SK-N-MC (cell line): ENCODE data around the gene RMI2.

Source experiments
- DNase-seq: peaks from one replicate; pipeline ENCODE4 v3.0.0-alpha.2; 2011; ENCODE audit warnings: low read depth, low spot score
- H3K27ac ChIP-seq: fragments of 200-600 bp; sonication (generic); 2 replicates; pipeline ENCODE4 v1.5.1; 2016; ENCODE audit warnings: mixed run types
- H3K36me3 ChIP-seq: fragments of 200-600 bp; sonication (generic); 2 replicates; pipeline ENCODE4 v1.6.1; 2017; ENCODE audit warnings: antibody characterized with exemption, low read length, mixed read lengths; ENCODE audit not compliant: insufficient read depth
- H3K4me3 ChIP-seq: fragments of 200-600 bp; sonication (generic); 2 replicates; pipeline ENCODE4 v1.5.1; 2016
- H3K9ac ChIP-seq: fragments of 200-600 bp; sonication (generic); 2 replicates; pipeline ENCODE4 v1.8.0; 2017; ENCODE audit warnings: mixed run types, mixed read lengths; ENCODE audit not compliant: insufficient read length
- H3K9me3 ChIP-seq: fragments of 200-600 bp; sonication (generic); 2 replicates; pipeline ENCODE4 v1.6.1; 2017; ENCODE audit warnings: low read depth, mild to moderate bottlenecking, antibody characterized with exemption, low read length, moderate library complexity, mixed read lengths
- EZH2 ChIP-seq: fragments of 200-600 bp; sonication (generic); IDR thresholded peaks from one replicate; pipeline ENCODE4 v1.6.1; 2017; ENCODE audit warnings: antibody characterized with exemption
- FOXP2 ChIP-seq: optimal IDR thresholded peaks from 2 replicates; pipeline ENCODE3; 2011; ENCODE audit warnings: mild to moderate bottlenecking, moderate library complexity; ENCODE audit not compliant: insufficient read depth; ENCODE audit errors: extremely low read length, control extremely low read depth
- POLR2AphosphoS5 ChIP-seq: IDR thresholded peaks from 2 replicates; pipeline ENCODE4 v1.6.1; 2012; ENCODE audit warnings: mild to moderate bottlenecking, low read depth, low read length, borderline replicate concordance

Gene RMI2

DNA sequence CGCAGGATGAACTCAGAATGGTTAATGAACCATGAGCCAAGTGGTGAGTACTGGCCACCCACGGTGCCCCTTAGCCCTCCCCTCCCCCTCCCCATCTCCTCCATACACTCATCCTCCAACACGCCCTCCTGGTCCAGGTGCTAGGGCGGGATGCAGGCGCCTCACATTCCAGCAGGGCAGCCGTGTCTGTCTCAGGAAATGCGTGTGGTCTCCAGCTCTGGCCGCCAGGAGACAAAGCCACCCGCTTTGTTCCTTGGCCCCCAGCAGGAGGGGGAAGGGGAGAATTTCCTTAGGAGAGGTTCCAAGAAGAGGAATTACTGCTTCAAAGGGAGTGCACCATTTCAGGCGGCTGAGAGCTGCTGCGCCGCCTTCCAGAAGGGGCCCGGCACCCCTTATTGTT, 29.7 kb upstream of the RMI2 start:
- Histone ChIP-seq H3K4me3 (no peak overlapping the region), H3K27ac (no peak overlapping the region), H3K36me3 (no peaks in the 10 kb centered on the region), H3K9me3 (no peaks in the 10 kb centered on the region), H3K9ac (no peak overlapping the region)
- TF ChIP-seq POLR2AphosphoS5 (no peak), EZH2 (no peak), FOXP2 (no peak)
- no peak for DNase-seq

DNA sequence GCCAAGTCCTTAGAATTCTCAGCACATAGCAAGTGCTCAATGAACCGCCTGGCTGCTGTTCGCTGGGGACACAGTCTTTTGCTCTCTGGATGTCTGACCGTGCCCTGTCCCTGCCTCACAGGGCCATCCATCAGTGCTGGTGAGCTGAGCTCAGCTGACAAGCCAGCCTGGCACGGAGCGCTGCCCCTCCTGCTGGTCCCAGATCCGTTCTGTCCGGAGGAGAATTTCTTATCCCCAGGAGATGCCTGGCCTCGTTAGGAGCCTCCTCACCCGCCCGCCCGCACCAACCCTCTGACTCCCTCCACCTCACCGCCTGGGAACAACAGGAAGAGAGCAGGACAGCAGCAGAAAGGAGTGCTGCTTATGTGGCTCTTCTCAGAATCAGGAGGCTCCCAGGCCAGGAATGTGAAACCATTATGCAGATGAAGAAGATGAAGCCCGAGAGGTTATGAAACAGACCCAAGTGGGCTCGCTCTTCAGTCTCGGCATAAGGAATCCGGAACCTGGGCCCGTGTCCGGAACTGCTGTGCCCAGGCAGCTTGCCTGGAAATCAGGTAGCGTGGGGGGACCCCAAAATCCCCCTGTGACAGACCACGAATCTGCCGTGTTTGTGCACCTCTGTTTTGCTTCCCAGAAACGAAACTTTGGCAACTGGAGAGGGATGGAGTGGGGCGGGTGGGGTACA, 28.8 kb upstream of the RMI2 start:
- TF ChIP-seq FOXP2: no peak
- TF ChIP-seq EZH2: no peak
- TF ChIP-seq POLR2AphosphoS5: no peak
- no peak overlapping the region for H3K4me3 ChIP-seq
- no peaks in the 10 kb centered on the region for H3K36me3 ChIP-seq
- no peaks in the 10 kb centered on the region for H3K9me3 ChIP-seq
- H3K9ac ChIP-seq: no peak overlapping the region
- no peak for DNase-seq
- H3K27ac ChIP-seq: no peak overlapping the region

DNA sequence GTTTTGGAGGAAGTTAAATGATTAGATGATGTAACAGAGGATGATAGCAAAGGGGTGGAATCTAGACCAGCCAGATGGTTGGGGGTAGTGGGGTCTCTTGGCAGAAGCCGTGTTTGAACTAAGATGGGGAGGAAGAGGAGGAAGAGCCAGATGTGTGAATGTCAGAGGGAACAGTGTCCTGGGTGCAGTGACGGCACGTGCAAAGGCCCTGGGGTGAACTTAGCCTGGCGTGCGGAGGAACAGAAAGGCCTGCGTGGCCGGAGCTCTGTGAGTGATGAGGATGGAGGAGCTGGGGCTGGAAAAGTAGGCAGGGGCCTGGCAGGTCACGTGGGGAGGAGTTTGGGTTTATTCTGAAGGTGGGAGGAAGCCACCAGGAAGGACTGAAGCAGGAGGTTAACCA, 26.4 kb upstream of the RMI2 start:
- Histone ChIP-seq H3K9me3 (no peaks in the 10 kb centered on the region), H3K27ac (no peak overlapping the region), H3K36me3 (no peaks in the 10 kb centered on the region), H3K9ac (no peak overlapping the region), H3K4me3 (no peak overlapping the region)
- TF ChIP-seq EZH2 (no peak), FOXP2 (no peak), POLR2AphosphoS5 (no peak)
- DNase-seq: no peak

DNA sequence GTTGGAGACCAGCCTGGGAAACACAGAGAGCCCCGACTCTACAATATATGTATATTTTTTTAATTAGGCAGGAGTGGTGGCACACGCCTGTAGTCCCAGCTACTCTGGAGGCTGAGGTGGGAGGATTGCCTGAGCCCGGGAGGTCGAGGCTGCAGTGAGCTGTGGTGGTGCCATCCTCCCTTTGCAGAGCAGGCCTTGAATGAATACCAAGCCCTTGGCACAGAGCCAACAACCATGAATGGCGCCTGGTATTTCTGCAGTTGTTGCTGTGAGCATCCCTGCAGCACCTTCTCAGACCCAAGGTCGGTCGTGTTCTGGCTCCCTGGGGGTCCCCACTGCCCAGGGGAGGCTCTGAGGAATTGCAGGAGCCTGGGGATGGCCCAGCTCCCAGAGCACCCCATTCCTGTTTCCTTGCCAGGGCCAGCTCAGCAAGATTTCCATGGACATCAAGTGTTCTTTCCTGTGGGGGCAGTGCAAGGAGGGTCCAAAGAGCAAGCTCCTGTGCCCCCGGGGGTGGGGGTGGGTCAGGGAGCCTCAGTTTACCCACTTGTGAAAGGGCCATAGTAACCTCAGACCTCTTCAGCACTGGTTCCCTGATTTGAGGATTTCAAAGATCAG, 25.6 kb upstream of the RMI2 start:
- Histone ChIP-seq H3K9ac (no peak overlapping the region), H3K4me3 (no peak overlapping the region), H3K27ac (no peak overlapping the region), H3K9me3 (no peaks in the 10 kb centered on the region), H3K36me3 (no peaks in the 10 kb centered on the region)
- no peak for TF ChIP-seq POLR2AphosphoS5
- no peak for DNase-seq

DNA sequence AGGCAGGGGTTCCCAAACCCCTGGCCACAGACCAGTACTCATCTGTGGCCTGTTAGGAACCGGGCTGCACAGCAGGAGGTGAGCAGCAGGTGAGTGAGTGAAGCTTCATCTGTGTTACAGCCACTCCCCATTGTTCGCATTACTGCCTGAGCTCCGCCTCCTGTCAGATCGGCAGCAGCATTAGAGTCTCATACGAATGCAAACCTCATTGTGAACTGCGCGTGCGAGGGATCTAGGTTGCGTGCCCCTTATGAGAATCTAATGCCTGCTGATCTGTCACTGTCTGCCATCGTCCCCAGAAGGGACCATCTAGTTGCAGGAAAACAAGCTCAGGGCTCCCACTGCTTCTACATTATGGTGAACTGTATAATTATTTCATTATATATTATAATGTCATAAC, 25.1 kb upstream of the RMI2 start:
- no peak overlapping the region for H3K4me3 ChIP-seq
- no peak overlapping the region for H3K27ac ChIP-seq
- H3K36me3 ChIP-seq: no peaks in the 10 kb centered on the region
- no peak for TF ChIP-seq EZH2
- no peak for TF ChIP-seq FOXP2
- no peak for TF ChIP-seq POLR2AphosphoS5
- H3K9me3 ChIP-seq: no peaks in the 10 kb centered on the region
- no peak overlapping the region for H3K9ac ChIP-seq
- DNase-seq: no peak

DNA sequence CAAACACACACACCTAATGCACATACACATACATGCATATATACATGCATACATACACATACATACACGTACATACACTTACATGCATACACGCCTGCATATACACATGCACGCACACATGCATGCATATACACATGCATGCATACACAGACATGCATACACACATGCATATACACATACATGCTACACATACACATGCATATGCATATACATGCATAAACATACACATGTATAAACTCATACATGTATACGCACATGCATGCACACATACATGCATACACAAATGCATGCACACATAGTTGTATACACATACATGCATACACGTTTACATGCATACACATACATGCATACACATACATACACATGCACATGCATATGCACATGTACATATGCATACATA, 23.6 kb upstream of the RMI2 start:
- TF ChIP-seq FOXP2 (no peak), POLR2AphosphoS5 (no peak), EZH2 (no peak)
- H3K36me3 ChIP-seq: no peaks in the 10 kb centered on the region
- no peak overlapping the region for H3K27ac ChIP-seq
- H3K9me3 ChIP-seq: no peaks in the 10 kb centered on the region
- DNase-seq: no peak
- no peak overlapping the region for H3K4me3 ChIP-seq
- H3K9ac ChIP-seq: no peak overlapping the region

DNA sequence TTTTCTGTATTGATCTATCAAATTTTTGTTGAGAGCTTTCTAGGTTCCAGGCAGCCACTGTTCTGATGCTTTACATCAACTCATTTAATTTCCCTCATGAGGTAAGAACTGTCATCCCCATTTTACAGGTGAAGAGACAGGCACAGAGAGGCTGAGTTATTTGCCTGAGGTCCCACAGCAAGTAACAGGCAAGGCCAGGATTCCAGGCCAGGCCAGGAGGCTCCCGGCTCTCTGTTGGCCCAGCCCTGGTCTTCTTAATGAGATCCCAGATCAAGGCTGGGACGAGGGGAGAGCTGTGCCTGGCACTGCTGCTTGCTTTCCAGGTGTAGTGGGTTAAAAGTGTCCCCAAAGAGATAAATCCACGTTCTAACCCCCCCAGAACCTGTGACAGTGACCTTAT, 22.4 kb upstream of the RMI2 start:
- no peak overlapping the region for H3K9ac ChIP-seq
- no peaks in the 10 kb centered on the region for H3K36me3 ChIP-seq
- TF ChIP-seq FOXP2: no peak
- no peak for TF ChIP-seq POLR2AphosphoS5
- TF ChIP-seq EZH2: no peak

DNA sequence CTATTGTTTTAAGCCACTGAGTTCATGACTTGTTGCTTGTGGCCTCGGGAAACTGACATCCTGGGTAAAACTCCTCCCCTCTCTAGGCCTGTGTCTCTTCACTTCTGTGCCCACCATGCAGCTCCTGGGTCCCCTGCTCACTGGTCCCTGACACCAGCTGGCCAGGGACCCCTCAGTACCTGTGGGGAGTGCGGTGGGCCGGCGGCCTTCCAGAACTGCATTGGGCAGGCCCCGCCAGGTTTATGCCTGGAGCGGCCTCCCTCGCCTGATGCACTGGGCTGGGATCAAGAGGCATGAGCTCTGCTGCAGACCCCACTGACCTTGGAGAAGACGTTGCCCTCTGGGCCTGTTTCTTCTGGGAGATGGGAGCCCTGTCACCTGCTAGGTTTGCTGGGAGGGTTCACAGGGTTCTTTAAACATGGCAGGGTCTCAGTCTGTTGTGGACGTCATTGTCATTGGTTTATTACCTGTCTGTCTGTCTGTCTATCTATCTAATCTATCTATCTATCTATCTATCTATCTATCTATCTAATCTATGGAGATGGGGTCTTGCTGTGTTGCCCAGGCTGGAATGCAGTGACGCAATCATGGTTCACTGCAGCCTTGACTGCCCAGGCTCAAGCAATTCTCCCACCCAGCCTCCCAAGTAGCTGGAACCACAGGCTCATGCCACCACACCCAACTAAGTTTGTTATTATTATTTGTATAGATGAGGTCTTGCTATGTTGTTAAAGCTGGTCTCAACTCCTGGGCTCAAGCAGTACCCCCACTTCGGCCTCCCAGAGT, 21.5 kb upstream of the RMI2 start:
- H3K9ac ChIP-seq: no peak overlapping the region
- no peak overlapping the region for H3K4me3 ChIP-seq
- no peaks in the 10 kb centered on the region for H3K36me3 ChIP-seq
- no peak overlapping the region for H3K27ac ChIP-seq
- no peak for TF ChIP-seq FOXP2
- no peak for TF ChIP-seq POLR2AphosphoS5
- no peak for TF ChIP-seq EZH2
- no peak for DNase-seq
- H3K9me3 ChIP-seq: no peaks in the 10 kb centered on the region

More for the DNA sequence above, 22.4 kb upstream of the RMI2 start:
- no peak for DNase-seq
- Histone ChIP-seq H3K4me3 (no peak overlapping the region), H3K9me3 (no peaks in the 10 kb centered on the region), H3K27ac (no peak overlapping the region)

DNA sequence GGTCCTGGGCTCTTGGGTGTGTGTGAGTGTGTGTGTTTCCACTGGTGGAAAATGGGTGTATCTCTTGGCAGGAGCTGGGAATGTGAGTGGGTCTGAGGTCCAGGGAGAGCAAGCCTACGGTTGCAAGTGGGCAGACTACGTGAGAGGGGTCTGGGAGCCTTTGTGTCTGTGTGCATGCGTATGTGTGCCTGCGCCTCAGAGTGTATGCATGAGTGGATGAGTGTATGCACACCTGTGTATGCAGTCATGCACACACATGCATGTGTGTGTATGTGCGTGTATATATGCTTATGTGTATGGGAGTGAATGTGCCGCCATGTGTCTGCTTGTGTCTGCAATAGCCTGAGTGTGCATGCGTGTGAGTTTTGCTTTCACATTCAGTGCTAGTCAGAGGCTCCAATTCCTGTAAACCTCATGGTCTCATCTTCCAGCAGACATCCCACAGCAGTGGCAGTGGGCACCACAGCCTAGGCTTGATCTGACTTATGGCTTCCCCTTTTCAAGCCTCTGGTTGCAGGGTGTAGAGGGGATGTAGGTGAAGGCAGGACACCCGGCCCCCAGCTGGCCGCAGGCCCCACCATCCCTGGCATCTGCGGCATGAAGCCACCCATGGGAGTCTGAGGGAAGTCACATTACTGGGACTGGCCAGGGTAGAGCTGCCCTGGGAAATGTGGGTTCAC, 19.7 kb upstream of the RMI2 start:
- no peak for TF ChIP-seq POLR2AphosphoS5
- no peak for TF ChIP-seq EZH2
- no peak for TF ChIP-seq FOXP2
- Histone ChIP-seq H3K27ac (no peak overlapping the region), H3K9me3 (no peaks in the 10 kb centered on the region), H3K9ac (no peak overlapping the region), H3K4me3 (no peak overlapping the region), H3K36me3 (no peaks in the 10 kb centered on the region)
- no peak for DNase-seq
